Progenitor cell of endocrine pancreas (in vitro differentiated cells): ENCODE data around the gene INO80B. TPM values are rescaled to one million over a fixed set of nuclear protein-coding genes. Genes with fewer than 3 reads are reported as not detected.

Experiments
- DNase-seq: peaks from one replicate; pipeline ENCODE4 v3.0.0; 2021; ENCODE audit warnings: low spot score; ENCODE audit not compliant: unreplicated experiment
- H3K27ac Mint-ChIP-seq: 2 replicates; pipeline ENCODE4 v1.8.0; 2021; ENCODE audit warnings: mild to moderate bottlenecking, moderate library complexity, mixed read lengths
- H3K27me3 Mint-ChIP-seq: 2 replicates; pipeline ENCODE4 v1.8.0; 2021; ENCODE audit warnings: mixed read lengths
- H3K36me3 Mint-ChIP-seq: 2 replicates; pipeline ENCODE4 v1.8.0; 2022; ENCODE audit warnings: mixed read lengths; ENCODE audit not compliant: insufficient read depth
- H3K4me1 Mint-ChIP-seq: 2 replicates; pipeline ENCODE4 v1.8.0; 2021; ENCODE audit warnings: low read depth, mixed read lengths
- H3K4me3 Mint-ChIP-seq: 2 replicates; pipeline ENCODE4 v1.8.0; 2021; ENCODE audit warnings: low read depth, mild to moderate bottlenecking, moderate library complexity, mixed read lengths
- H3K9me3 Mint-ChIP-seq: 2 replicates; pipeline ENCODE4 v1.8.0; 2021; ENCODE audit warnings: low read depth, mixed read lengths
- CTCF ChIP-seq: fragments of 200-600 bp; sonication (generic); IDR thresholded peaks from one replicate; pipeline ENCODE4 v1.5.0; 2021; ENCODE audit warnings: antibody characterized with exemption, mild to moderate bottlenecking; ENCODE audit not compliant: unreplicated experiment
- total RNA-seq: library from RNA; stranded (reverse); gene quantifications from 2 replicates; pipeline ENCODE4 v1.2.1, GENCODE V29; 2021

Gene INO80B
- total RNA-seq, 1 donor from 2014 or later, result 46.8 TPM

GRCh38 chr2:74414881-74415761 is 39.8 kb upstream of the INO80B start:
- no peak for TF ChIP-seq CTCF
- Mint-ChIP-seq H3K36me3 (no peaks in the 10 kb centered on the region), H3K27me3 (peaks cover 3% of the 10 kb centered on the region), H3K9me3 (no peaks in the 10 kb centered on the region), H3K4me1 (no peaks in the 10 kb centered on the region), H3K4me3 (no peak overlapping the region), H3K27ac (no peak overlapping the region)
- no peak for DNase-seq

- no peak overlapping the region for H3K4me3 Mint-ChIP-seq
- DNase-seq, result no peak
- no peaks in the 10 kb centered on the region for H3K36me3 Mint-ChIP-seq
- H3K9me3 Mint-ChIP-seq, result no peaks in the 10 kb centered on the region
- H3K27me3 Mint-ChIP-seq, result peaks cover 2% of the 10 kb centered on the region
- H3K27ac Mint-ChIP-seq, result no peak overlapping the region
- H3K4me1 Mint-ChIP-seq, result no peaks in the 10 kb centered on the region
- no peak for TF ChIP-seq CTCF
Measured at GRCh38 chr2:74415762-74416395, 39.0 kb upstream of the INO80B start.

- no peaks in the 10 kb centered on the region for H3K36me3 Mint-ChIP-seq
- DNase-seq, result no peak
- H3K27me3 Mint-ChIP-seq, result no peaks in the 10 kb centered on the region
- H3K4me1 Mint-ChIP-seq, result peaks cover 3% of the 10 kb centered on the region
- TF ChIP-seq CTCF, result no peak
- H3K27ac Mint-ChIP-seq, result no peak overlapping the region
- H3K9me3 Mint-ChIP-seq, result no peaks in the 10 kb centered on the region
- H3K4me3 Mint-ChIP-seq, result no peak overlapping the region
Measured at GRCh38 chr2:74416778-74417177, 38.1 kb upstream of the INO80B start.

GRCh38 chr2:74417197-74417596 is 37.7 kb upstream of the INO80B start:
- Mint-ChIP-seq H3K27ac (no peak overlapping the region), H3K4me3 (no peak overlapping the region), H3K27me3 (no peaks in the 10 kb centered on the region), H3K4me1 (peaks cover 5% of the 10 kb centered on the region), H3K9me3 (no peaks in the 10 kb centered on the region), H3K36me3 (no peaks in the 10 kb centered on the region)
- DNase-seq, result no peak
- no peak for TF ChIP-seq CTCF

- Mint-ChIP-seq H3K27ac (no peak overlapping the region), H3K27me3 (peaks cover 1% of the 10 kb centered on the region), H3K4me1 (peaks cover 7% of the 10 kb centered on the region), H3K9me3 (no peaks in the 10 kb centered on the region), H3K4me3 (no peak overlapping the region), H3K36me3 (no peaks in the 10 kb centered on the region)
- DNase-seq, result no peak
- TF ChIP-seq CTCF, result no peak
Measured at GRCh38 chr2:74417763-74418162, 37.1 kb upstream of the INO80B start.
